SK-N-SH (cell line): ENCODE data around the gene RHOJ. TPM values are rescaled to one million over a fixed set of nuclear protein-coding genes. Genes with fewer than 3 reads are reported as not detected.

ENCODE experiments used
- CTCF ChIA-PET: fragments of 300-600, 350-600 bp; formaldehyde crosslinking; extraction: SDS; loops from one replicate; lab custom pipeline; 2021; lab: Yijun Ruan, JAX
- POLR2A ChIA-PET: fragments of 350-600 bp; sonication (Branson Sonifier 250); formaldehyde crosslinking; extraction: SDS; loops from one replicate; lab custom pipeline; 2020; ENCODE audit warnings: antibody characterized with exemption, inconsistent platforms; lab: Yijun Ruan, JAX
- DNase-seq: peaks from one replicate; pipeline ENCODE4 v3.0.0; 2012
- H2AFZ ChIP-seq: fragments of 200-600 bp; sonication (generic); 2 replicates; pipeline ENCODE4 v1.8.1; 2016; ENCODE audit warnings: antibody characterized with exemption, mild to moderate bottlenecking, low read depth
- H3F3A ChIP-seq: fragments of 200-600 bp; sonication (generic); replicated peaks from 2 replicates; pipeline ENCODE3; 2016; ENCODE audit warnings: antibody characterized with exemption, mild to moderate bottlenecking; ENCODE audit not compliant: insufficient read depth
- H3K27ac ChIP-seq, 2 experiments: fragments of 200-500 bp in 1 of 2; fragments of 200-600 bp in 1 of 2; sonication (Bioruptor generic) in 1 of 2; sonication (generic), shearing (Covaris generic) in 1 of 2; 2 replicates each; pipeline versions ENCODE4 v1.5.1 to v1.6.1; 2014 to 2016; ENCODE audit warnings: low read depth in 2 of 2, inconsistent platforms in 1 of 2, low read length in 1 of 2, mild to moderate bottlenecking in 1 of 2, mixed read lengths in 1 of 2
- H3K27me3 ChIP-seq: fragments of 200-600 bp; sonication (generic), shearing (Covaris generic); 2 replicates; pipeline ENCODE4 v1.6.1; 2016; ENCODE audit warnings: mixed run types; ENCODE audit not compliant: insufficient read depth
- H3K36me3 ChIP-seq, 2 experiments: fragments of 200-500 bp in 1 of 2; fragments of 200-600 bp in 1 of 2; sonication (Bioruptor generic) in 1 of 2; sonication (generic) in 1 of 2; replicated peaks in 1 of 2; 2 replicates each; pipeline versions ENCODE3 to v1.5.1; 2014 to 2016; ENCODE audit warnings: low read length in 1 of 2, mild to moderate bottlenecking in 1 of 2; ENCODE audit not compliant: insufficient read depth in 2 of 2, control insufficient read depth in 1 of 2
- H3K4me1 ChIP-seq, 2 experiments: fragments of 200-500 bp in 1 of 2; fragments of 200-600 bp in 1 of 2; sonication (Bioruptor generic) in 1 of 2; sonication (generic), shearing (Covaris generic) in 1 of 2; 2 replicates each; pipeline versions ENCODE4 v1.5.1 to v1.6.1; 2014 to 2016; ENCODE audit warnings: low read depth in 1 of 2, low read length in 1 of 2, mixed run types in 1 of 2; ENCODE audit not compliant: insufficient read depth in 2 of 2, control insufficient read depth in 1 of 2
- H3K4me2 ChIP-seq: fragments of 200-600 bp; sonication (generic), shearing (Covaris generic); 2 replicates; pipeline ENCODE4 v1.6.1; 2017; ENCODE audit warnings: mixed run types
- H3K4me3 ChIP-seq, 2 experiments: fragments of 200-500 bp in 1 of 2; fragments of 200-600 bp in 1 of 2; sonication (Bioruptor generic) in 1 of 2; sonication (generic), shearing (Covaris generic) in 1 of 2; 2 replicates each; pipeline versions ENCODE4 v1.5.1 to v1.8.1; 2014 to 2016; ENCODE audit warnings: low read depth in 2 of 2, inconsistent platforms in 1 of 2, low read length in 1 of 2, mild to moderate bottlenecking in 1 of 2, mixed read lengths in 1 of 2, moderate library complexity in 1 of 2
- H3K79me2 ChIP-seq: fragments of 200-600 bp; sonication (generic); 2 replicates; pipeline ENCODE4 v1.8.1; 2017; ENCODE audit warnings: mild to moderate bottlenecking; ENCODE audit not compliant: insufficient read depth
- H3K9ac ChIP-seq: fragments of 200-600 bp; sonication (generic); 2 replicates; pipeline ENCODE4 v1.6.1; 2017; ENCODE audit warnings: mixed run types
- H3K9me2 ChIP-seq: fragments of 200-600 bp; sonication (generic); 2 replicates; pipeline ENCODE4 v1.6.1; 2017; ENCODE audit warnings: mixed run types
- H3K9me3 ChIP-seq: fragments of 200-600 bp; sonication (generic); 2 replicates; pipeline ENCODE4 v1.6.1; 2017; ENCODE audit warnings: mixed run types, mild to moderate bottlenecking, moderate library complexity
- H4K20me1 ChIP-seq: fragments of 200-600 bp; sonication (generic); 2 replicates; pipeline ENCODE4 v1.6.1; 2017; ENCODE audit warnings: mild to moderate bottlenecking, mixed run types; ENCODE audit not compliant: insufficient read depth
- ELF1 ChIP-seq: IDR thresholded peaks from 2 replicates; pipeline ENCODE4 v1.4.0; 2012
- EP300 ChIP-seq, 2 experiments: IDR thresholded peaks; 2 replicates each; pipeline versions ENCODE4 v1.4.0 to v1.6.1; 2012; ENCODE audit warnings: borderline replicate concordance in 1 of 2, low read depth in 1 of 2, low read length in 1 of 2
- FOSL2 ChIP-seq: IDR thresholded peaks from 2 replicates; pipeline ENCODE4 v1.4.0; 2012; ENCODE audit warnings: low read depth, mild to moderate bottlenecking, moderate library complexity, borderline replicate concordance
- FOXJ3 ChIP-seq: sonication (generic); formaldehyde crosslinking; IDR thresholded peaks from 2 replicates; pipeline ENCODE4 v1.5.1; 2020; ENCODE audit warnings: mild to moderate bottlenecking, missing genetic modification reagents
- FOXM1 ChIP-seq: IDR thresholded peaks from 2 replicates; pipeline ENCODE4 v1.4.0; 2012; ENCODE audit warnings: low read depth, mild to moderate bottlenecking
- IRF3 ChIP-seq: fragments of 150-350 bp; IDR thresholded peaks from 2 replicates; pipeline ENCODE4 v1.6.1; 2016; ENCODE audit warnings: mild to moderate bottlenecking, low read depth, low read length
- JUND ChIP-seq: IDR thresholded peaks from 2 replicates; pipeline ENCODE4 v1.4.0; 2012
- MXI1 ChIP-seq: IDR thresholded peaks from 2 replicates; pipeline ENCODE4 v1.6.1; 2012; ENCODE audit warnings: mild to moderate bottlenecking, low read depth, low read length, improper control_type of control experiment
- NFIC ChIP-seq: IDR thresholded peaks from 2 replicates; pipeline ENCODE4 v1.4.0; 2012; ENCODE audit warnings: borderline replicate concordance
- PBX3 ChIP-seq: IDR thresholded peaks from 2 replicates; pipeline ENCODE4; 2012
- RCOR1 ChIP-seq: fragments of 150-350 bp; IDR thresholded peaks from 2 replicates; pipeline ENCODE4 v1.6.1; 2017; ENCODE audit warnings: antibody characterized with exemption, low read length
- RXRA ChIP-seq: IDR thresholded peaks from 2 replicates; pipeline ENCODE4 v1.4.0; 2012; ENCODE audit warnings: low read depth, mild to moderate bottlenecking, borderline replicate concordance
- SMC3 ChIP-seq: IDR thresholded peaks from 2 replicates; pipeline ENCODE4 v1.6.1; 2012; ENCODE audit warnings: low read depth, low read length, improper control_type of control experiment
- TCF12 ChIP-seq: IDR thresholded peaks from 2 replicates; pipeline ENCODE4 v1.4.0; 2012
- USF1 ChIP-seq: IDR thresholded peaks from 2 replicates; pipeline ENCODE4 v1.4.0; 2012; ENCODE audit warnings: low read depth, borderline replicate concordance
- WGBS: methylation state at CpG from one replicate; pipeline ENCODE4 v1.1.6; 2017; ENCODE audit warnings: low lambda C conversion rate; 5-methylcytosine and 5-hydroxymethylcytosine counted together
- polyA plus RNA-seq, 3 experiments: library from polyadenylated mRNA; depleted of rRNA; stranded (reverse); fragments of >200 nt; gene quantifications; 2 replicates each; pipeline ENCODE4 v1.2.3, GENCODE V29; 2012

RHOJ gene
- polyA plus RNA-seq, 1 of the 3 experiments (the other 2 are of a cell fraction): 12.1 TPM

- H3K9ac ChIP-seq: no peak overlapping the region
- DNase-seq: no peak
- POLR2A ChIA-PET: no interaction called here
- no peak overlapping the region for H2AFZ ChIP-seq
- WGBS: 12% methylated on average over 2 of the region's 2 CpGs
- no peak for TF ChIP-seq IRF3
- TF ChIP-seq RCOR1: no peak
- H3K9me3 ChIP-seq: no peaks in the 10 kb centered on the region
- CTCF ChIA-PET: interaction anchor here (1.2 kb wide), 1 partner anchor 11 kb away, joined by 3 read pairs; no protein-coding TSS in a partner anchor
- no peaks in the 10 kb centered on the region for H3K79me2 ChIP-seq
- H3K36me3 ChIP-seq: no peaks in the 10 kb centered on the region
- no peaks in the 10 kb centered on the region for H4K20me1 ChIP-seq
- no peaks in the 10 kb centered on the region for H3K27me3 ChIP-seq
- no peak overlapping the region for H3K4me3 ChIP-seq
- no peak overlapping the region for H3K4me2 ChIP-seq
- no peaks in the 10 kb centered on the region; a peak in 1 of 4 replicates for H3K4me1 ChIP-seq
- no peaks in the 10 kb centered on the region for H3K9me2 ChIP-seq
- H3F3A ChIP-seq: no peaks in the 10 kb centered on the region
- H3K27ac ChIP-seq: no peak overlapping the region
Observed at GRCh38 chr14:63262446-63262845, 58.2 kb downstream of the RHOJ start.

GRCh38 chr14:63266106-63266505 lies 61.9 kb downstream of the RHOJ start:
- H3K4me2 ChIP-seq: no peak overlapping the region
- H3K4me3 ChIP-seq: no peak overlapping the region
- TF ChIP-seq EP300 (IDR thresholded peaks at IDR 0.05; ENCODE audit: borderline replicate concordance in 1 of 2, low read depth in 1 of 2, low read length in 1 of 2) (no peak), FOXM1 (no peak), MXI1 (no peak), FOXJ3 (no peak), JUND (no peak), SMC3 (no peak), FOSL2 (no peak), NFIC (no peak), RXRA (no peak), TCF12 (no peak), PBX3 (no peak), ELF1 (no peak), RCOR1 (no peak), USF1 (no peak)
- DNase-seq: no peak
- no peaks in the 10 kb centered on the region for H4K20me1 ChIP-seq
- H3K9me2 ChIP-seq: no peaks in the 10 kb centered on the region
- no peaks in the 10 kb centered on the region for H3F3A ChIP-seq
- H3K79me2 ChIP-seq: no peaks in the 10 kb centered on the region; the same call in 1 of the 2 replicates
- 9% methylated on average over 1 of the region's 1 CpG for WGBS
- ChIA-PET POLR2A (no interaction called here), CTCF (no interaction called here)
- H2AFZ ChIP-seq: no peak overlapping the region
- no peaks in the 10 kb centered on the region for H3K9me3 ChIP-seq
- no peaks in the 10 kb centered on the region for H3K36me3 ChIP-seq
- no peak overlapping the region for H3K27ac ChIP-seq
- H3K9ac ChIP-seq: no peak overlapping the region
- H3K27me3 ChIP-seq: no peaks in the 10 kb centered on the region
- no peaks in the 10 kb centered on the region; a peak in 1 of 4 replicates for H3K4me1 ChIP-seq
